ENCODE measurements around the gene MAP4K2.

MAP4K2 gene

DNA sequence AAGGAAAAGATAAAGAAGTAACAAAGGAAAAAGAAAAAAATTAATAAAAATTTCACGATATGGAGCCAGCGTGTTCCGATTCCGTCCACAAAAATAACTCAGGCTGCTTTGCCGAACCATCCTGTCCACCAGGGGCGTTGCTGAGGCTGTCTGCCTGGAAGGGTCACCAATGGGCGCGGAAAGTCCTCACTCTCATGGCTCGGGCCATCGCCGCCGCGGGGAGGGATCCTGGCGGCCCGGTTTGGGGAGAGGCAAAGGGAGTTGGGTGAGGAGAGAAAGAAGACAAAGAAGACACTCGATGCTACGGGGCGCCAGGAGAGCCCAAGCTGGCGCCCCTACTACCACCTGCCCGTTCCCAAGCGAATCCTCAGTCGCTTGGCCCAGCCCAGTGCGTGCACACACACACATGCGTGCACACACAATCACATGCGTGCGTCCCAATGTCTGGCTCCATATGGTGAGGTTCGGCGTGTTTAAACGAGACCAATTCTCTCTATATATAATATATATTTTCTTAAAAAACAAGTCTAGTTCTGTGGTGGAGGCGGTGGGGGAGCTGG lies 37.6 kb downstream of the MAP4K2 start:
- Histone ChIP-seq H3K4ac (ENCODE audit: low read length) (no peak overlapping the region), H3K36me3 (replicated peaks in 1 of 2; ENCODE audit: control insufficient read depth in 2 of 2, insufficient read depth in 2 of 2, low read length in 2 of 2) (peaks cover 63 to 83% of the 10 kb centered on the region in 2 donors), H3K4me3 (ENCODE audit: low read length in 2 of 2) (no peak overlapping the region), H4K8ac (ENCODE audit: low read depth, low read length) (no peak overlapping the region), H3K27me3 (ENCODE audit: control insufficient read depth in 3 of 3, insufficient read depth in 3 of 3, low read depth in 1 of 3, low read length in 3 of 3) (no peaks in the 10 kb centered on the region), H2BK15ac (ENCODE audit: low read length) (no peak overlapping the region), H3K4me2 (ENCODE audit: insufficient read depth, low read length, poor library complexity, severe bottlenecking) (no peak overlapping the region), H3K27ac (replicated peaks; ENCODE audit: low read length) (no peak overlapping the region), H3K9me3 (replicated peaks in 1 of 2; ENCODE audit: control insufficient read depth in 2 of 2, insufficient read depth in 1 of 2, low read depth in 1 of 2, low read length in 2 of 2) (no peaks in the 10 kb centered on the region), H3K23ac (ENCODE audit: low read depth, low read length, poor library complexity) (no peak overlapping the region), H3K9ac (ENCODE audit: low read depth, low read length, poor library complexity) (no peak overlapping the region), H4K91ac (ENCODE audit: low read depth, low read length, poor library complexity) (no peak overlapping the region), H2BK12ac (ENCODE audit: low read length) (no peak overlapping the region), H3K4me1 (ENCODE audit: control insufficient read depth in 2 of 2, insufficient read depth in 1 of 2, low read depth in 1 of 2, low read length in 2 of 2) (peaks cover 32 to 39% of the 10 kb centered on the region in 2 donors), H2BK120ac (ENCODE audit: low read depth, low read length) (no peak overlapping the region), H2BK5ac (ENCODE audit: low read length) (no peak overlapping the region), H3K79me1 (ENCODE audit: low read depth, low read length) (peaks cover 14% of the 10 kb centered on the region), H2AK5ac (ENCODE audit: low read depth, low read length) (no peak overlapping the region), H2AFZ (ENCODE audit: low read length) (no peak overlapping the region), H3K14ac (ENCODE audit: low read length) (no peak overlapping the region), H3K18ac (ENCODE audit: low read length) (no peak overlapping the region)
- WGBS, 2 donors (ENCODE audit: extremely low coverage in 2 of 2, insufficient read length in 2 of 2, insufficient replicate concordance in 1 of 2), result no CpG with 5 or more reads among the region's 30 CpGs
- no peak for DNase-seq (ENCODE audit: low spot score)

DNA sequence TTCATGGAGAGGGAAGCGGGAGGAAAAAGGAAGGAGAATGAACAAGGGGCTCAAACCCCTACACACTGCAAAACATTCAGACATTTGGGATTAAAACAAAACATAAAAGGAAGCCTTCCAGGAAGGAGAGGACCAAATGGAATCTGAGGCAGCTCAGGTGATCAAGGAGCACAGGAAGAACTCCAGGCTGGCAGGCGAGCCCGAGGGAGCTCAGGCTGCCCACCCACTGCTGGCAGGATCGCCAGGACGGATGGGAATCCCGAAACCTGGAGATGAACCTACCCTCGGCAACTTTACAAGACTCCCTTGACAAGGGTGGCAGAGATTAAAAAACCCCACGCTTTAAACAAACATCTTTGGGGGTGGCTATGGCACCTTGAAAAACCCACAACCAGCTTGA lies 38.3 kb downstream of the MAP4K2 start:
- H3K4ac ChIP-seq (ENCODE audit: low read length), result no peak overlapping the region
- no peak overlapping the region for H3K4me2 ChIP-seq (ENCODE audit: insufficient read depth, low read length, poor library complexity, severe bottlenecking)
- peaks cover 57 to 77% of the 10 kb centered on the region in 2 donors for H3K36me3 ChIP-seq (replicated peaks in 1 of 2; ENCODE audit: control insufficient read depth in 2 of 2, insufficient read depth in 2 of 2, low read length in 2 of 2)
- no peak overlapping the region for H2BK120ac ChIP-seq (ENCODE audit: low read depth, low read length)
- no peak overlapping the region for H4K91ac ChIP-seq (ENCODE audit: low read depth, low read length, poor library complexity)
- no peak overlapping the region for H2BK15ac ChIP-seq (ENCODE audit: low read length)
- WGBS, 2 donors (ENCODE audit: extremely low coverage in 2 of 2, insufficient read length in 2 of 2, insufficient replicate concordance in 1 of 2), result no CpG with 5 or more reads among the region's 8 CpGs
- no peak overlapping the region for H3K27ac ChIP-seq (replicated peaks; ENCODE audit: low read length)
- no peak overlapping the region for H3K23ac ChIP-seq (ENCODE audit: low read depth, low read length, poor library complexity)
- H2AFZ ChIP-seq (ENCODE audit: low read length), result no peak overlapping the region
- H3K27me3 ChIP-seq (ENCODE audit: control insufficient read depth in 3 of 3, insufficient read depth in 3 of 3, low read depth in 1 of 3, low read length in 3 of 3), result no peaks in the 10 kb centered on the region
- no peak overlapping the region for H3K4me3 ChIP-seq (ENCODE audit: low read length in 2 of 2)
- H3K9ac ChIP-seq (ENCODE audit: low read depth, low read length, poor library complexity), result no peak overlapping the region
- no peak for DNase-seq (ENCODE audit: low spot score)
- H2BK12ac ChIP-seq (ENCODE audit: low read length), result no peak overlapping the region
- peaks cover 14% of the 10 kb centered on the region for H3K79me1 ChIP-seq (ENCODE audit: low read depth, low read length)
- no peak overlapping the region for H4K8ac ChIP-seq (ENCODE audit: low read depth, low read length)
- no peaks in the 10 kb centered on the region for H3K9me3 ChIP-seq (replicated peaks in 1 of 2; ENCODE audit: control insufficient read depth in 2 of 2, insufficient read depth in 1 of 2, low read depth in 1 of 2, low read length in 2 of 2)
- H3K18ac ChIP-seq (ENCODE audit: low read length), result no peak overlapping the region
- no peak overlapping the region for H3K14ac ChIP-seq (ENCODE audit: low read length)
- no peak overlapping the region for H2AK5ac ChIP-seq (ENCODE audit: low read depth, low read length)
- H3K4me1 ChIP-seq (ENCODE audit: control insufficient read depth in 2 of 2, insufficient read depth in 1 of 2, low read depth in 1 of 2, low read length in 2 of 2), result peaks cover 37 to 45% of the 10 kb centered on the region in 2 donors
- H2BK5ac ChIP-seq (ENCODE audit: low read length), result no peak overlapping the region

DNA sequence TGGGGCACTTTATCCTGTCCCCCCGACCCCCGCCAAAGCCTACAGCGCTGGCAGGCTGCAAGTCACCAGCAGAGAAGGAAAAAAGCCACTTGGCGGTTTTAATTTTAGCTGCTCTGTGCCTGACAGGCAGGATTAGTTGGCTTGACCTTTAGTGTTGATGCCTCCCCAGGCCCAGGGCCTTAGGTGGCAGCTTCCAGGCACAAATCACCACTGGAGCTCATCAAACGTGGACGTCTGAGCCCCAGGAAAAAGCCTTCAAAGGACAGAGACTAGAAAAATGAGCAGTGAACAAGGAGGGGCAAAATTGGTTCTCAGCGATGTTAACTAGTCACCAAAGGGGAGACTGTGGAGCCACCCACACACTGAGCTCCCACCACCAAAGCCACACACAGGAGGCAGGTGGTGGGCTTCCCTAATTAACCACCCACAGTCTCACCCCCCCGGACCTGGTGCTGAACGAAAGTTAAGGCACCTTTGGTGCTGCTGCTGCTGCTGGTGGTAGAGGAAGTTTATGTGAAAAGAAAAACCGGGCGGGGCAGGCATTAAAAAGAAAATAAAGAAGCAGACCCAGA lies 38.9 kb downstream of the MAP4K2 start:
- Histone ChIP-seq H3K4me1 (ENCODE audit: control insufficient read depth in 2 of 2, insufficient read depth in 1 of 2, low read depth in 1 of 2, low read length in 2 of 2) (peaks cover 43 to 52% of the 10 kb centered on the region in 2 donors), H3K27ac (replicated peaks; ENCODE audit: low read length) (peak overlapping the region; percentile 34), H3K14ac (ENCODE audit: low read length) (no peak overlapping the region), H2BK15ac (ENCODE audit: low read length) (no peak overlapping the region), H3K9me3 (replicated peaks in 1 of 2; ENCODE audit: control insufficient read depth in 2 of 2, insufficient read depth in 1 of 2, low read depth in 1 of 2, low read length in 2 of 2) (no peaks in the 10 kb centered on the region), H2BK12ac (ENCODE audit: low read length) (no peak overlapping the region), H3K27me3 (ENCODE audit: control insufficient read depth in 3 of 3, insufficient read depth in 3 of 3, low read depth in 1 of 3, low read length in 3 of 3) (no peaks in the 10 kb centered on the region), H3K9ac (ENCODE audit: low read depth, low read length, poor library complexity) (no peak overlapping the region), H3K18ac (ENCODE audit: low read length) (no peak overlapping the region), H2AK5ac (ENCODE audit: low read depth, low read length) (no peak overlapping the region), H3K79me1 (ENCODE audit: low read depth, low read length) (peaks cover 14% of the 10 kb centered on the region), H2AFZ (ENCODE audit: low read length) (no peak overlapping the region), H3K23ac (ENCODE audit: low read depth, low read length, poor library complexity) (no peak overlapping the region), H4K8ac (ENCODE audit: low read depth, low read length) (no peak overlapping the region), H3K4me3 (ENCODE audit: low read length in 2 of 2) (no peak overlapping the region), H2BK120ac (ENCODE audit: low read depth, low read length) (no peak overlapping the region), H2BK5ac (ENCODE audit: low read length) (no peak overlapping the region), H3K4ac (ENCODE audit: low read length) (no peak overlapping the region), H4K91ac (ENCODE audit: low read depth, low read length, poor library complexity) (no peak overlapping the region), H3K4me2 (ENCODE audit: insufficient read depth, low read length, poor library complexity, severe bottlenecking) (no peak overlapping the region), H3K36me3 (replicated peaks in 1 of 2; ENCODE audit: control insufficient read depth in 2 of 2, insufficient read depth in 2 of 2, low read length in 2 of 2) (peaks cover 51 to 70% of the 10 kb centered on the region in 2 donors)
- no CpG with 5 or more reads among the region's 11 CpGs for WGBS, 2 donors (ENCODE audit: extremely low coverage in 2 of 2, insufficient read length in 2 of 2, insufficient replicate concordance in 1 of 2)
- DNase-seq (ENCODE audit: low spot score), result no peak

DNA sequence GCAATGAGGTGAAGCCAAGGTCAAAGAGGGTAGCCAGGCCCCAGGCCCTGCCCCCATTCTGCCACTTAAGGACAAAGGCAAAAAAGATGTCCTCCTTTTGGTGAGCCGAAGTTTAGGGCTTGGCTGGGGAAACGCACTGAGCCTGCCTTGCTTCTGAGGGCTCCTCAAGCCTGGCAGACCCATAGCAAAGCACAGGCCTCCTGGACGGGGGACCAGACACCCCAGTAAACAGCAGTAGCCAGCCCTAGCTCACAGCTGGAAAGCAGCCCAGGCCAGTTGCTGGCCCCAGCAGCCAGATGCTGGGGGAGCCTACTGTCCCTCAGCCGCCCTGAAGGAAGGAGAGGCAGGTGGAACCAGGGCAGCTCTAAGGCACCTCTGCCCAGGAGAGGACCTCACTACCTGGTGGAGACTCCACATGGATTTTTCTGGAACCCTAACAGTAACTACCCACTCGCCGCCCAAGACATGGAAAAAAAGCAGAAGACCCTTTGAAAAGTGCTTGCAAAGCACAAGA lies 39.4 kb downstream of the MAP4K2 start:
- Histone ChIP-seq H3K9me3 (replicated peaks in 1 of 2; ENCODE audit: control insufficient read depth in 2 of 2, insufficient read depth in 1 of 2, low read depth in 1 of 2, low read length in 2 of 2) (no peaks in the 10 kb centered on the region), H3K9ac (ENCODE audit: low read depth, low read length, poor library complexity) (peak overlapping the region; percentile 35), H3K36me3 (replicated peaks in 1 of 2; ENCODE audit: control insufficient read depth in 2 of 2, insufficient read depth in 2 of 2, low read length in 2 of 2) (peaks cover 45 to 65% of the 10 kb centered on the region in 2 donors), H3K27ac (replicated peaks; ENCODE audit: low read length) (peak overlapping the region; percentile 49), H3K4ac (ENCODE audit: low read length) (no peak overlapping the region), H2AFZ (ENCODE audit: low read length) (no peak overlapping the region), H3K27me3 (ENCODE audit: control insufficient read depth in 3 of 3, insufficient read depth in 3 of 3, low read depth in 1 of 3, low read length in 3 of 3) (no peaks in the 10 kb centered on the region), H3K23ac (ENCODE audit: low read depth, low read length, poor library complexity) (peak overlapping the region; percentile 32), H2BK15ac (ENCODE audit: low read length) (no peak overlapping the region), H2BK120ac (ENCODE audit: low read depth, low read length) (no peak overlapping the region), H2AK5ac (ENCODE audit: low read depth, low read length) (no peak overlapping the region), H2BK12ac (ENCODE audit: low read length) (no peak overlapping the region), H3K4me3 (ENCODE audit: low read length in 2 of 2) (no peak overlapping the region), H2BK5ac (ENCODE audit: low read length) (no peak overlapping the region), H4K8ac (ENCODE audit: low read depth, low read length) (no peak overlapping the region), H4K91ac (ENCODE audit: low read depth, low read length, poor library complexity) (no peak overlapping the region), H3K4me1 (ENCODE audit: control insufficient read depth in 2 of 2, insufficient read depth in 1 of 2, low read depth in 1 of 2, low read length in 2 of 2) (peaks cover 45 to 56% of the 10 kb centered on the region in 2 donors), H3K14ac (ENCODE audit: low read length) (no peak overlapping the region), H3K18ac (ENCODE audit: low read length) (peak overlapping the region; percentile 11), H3K79me1 (ENCODE audit: low read depth, low read length) (peaks cover 14% of the 10 kb centered on the region), H3K4me2 (ENCODE audit: insufficient read depth, low read length, poor library complexity, severe bottlenecking) (no peak overlapping the region)
- no peak for DNase-seq (ENCODE audit: low spot score)
- no CpG with 5 or more reads among the region's 6 CpGs for WGBS, 2 donors (ENCODE audit: extremely low coverage in 2 of 2, insufficient read length in 2 of 2, insufficient replicate concordance in 1 of 2)

Measured in neuronal stem cell (in vitro differentiated cells).